Uterus (tissue), 4 donors: ENCODE results near the gene ZCRB1. TPM values are rescaled to one million over a fixed set of nuclear protein-coding genes. Genes with fewer than 3 reads are reported as not detected.

Experiments used
- DNase-seq, 2 donors: peaks; one replicate each; pipeline ENCODE4 v3.0.0-alpha.2; 2019 to 2020
- H3K27ac ChIP-seq, 2 donors: fragments of 200-600 bp; sonication (generic); 1 replicate in 1 of 2; 2 replicates in 1 of 2; pipeline ENCODE4 v1.5.1; 2016 to 2018
- H3K27me3 ChIP-seq, 2 donors: fragments of 200-600 bp; sonication (generic); one replicate each; pipeline ENCODE4 v1.5.1; 2018 to 2019; ENCODE audit warnings: control low read depth in 1 of 2
- H3K36me3 ChIP-seq, 2 donors: fragments of 200-600 bp; sonication (generic); one replicate each; pipeline ENCODE4 v1.5.1; 2019; ENCODE audit warnings: control low read depth in 1 of 2
- H3K4me1 ChIP-seq, 2 donors: fragments of 200-600 bp; sonication (generic); one replicate each; pipeline ENCODE4 v1.5.1; 2018 to 2019; ENCODE audit warnings: control low read depth in 1 of 2
- H3K4me3 ChIP-seq, 2 donors: fragments of 200-600 bp; sonication (generic); 1 replicate in 1 of 2; 2 replicates in 1 of 2; pipeline ENCODE4 v1.5.1; 2018 to 2019; ENCODE audit warnings: mild to moderate bottlenecking in 1 of 2
- H3K9me3 ChIP-seq, 2 donors: fragments of 200-600 bp; sonication (generic); one replicate each; pipeline ENCODE4 v1.5.1; 2019; ENCODE audit warnings: control low read depth in 1 of 2
- CTCF ChIP-seq, 4 experiments: fragments of 200-600 bp in 2 of 4; fragments of 450-650 bp in 2 of 4; sonication (generic) in 2 of 4; IDR thresholded peaks; one replicate each; pipeline ENCODE4 v1.5.1; 2016 to 2019; ENCODE audit warnings: antibody characterized with exemption in 4 of 4, mild to moderate bottlenecking in 2 of 4, moderate library complexity in 1 of 4
- POLR2A ChIP-seq, 2 donors: fragments of 450-650 bp; IDR thresholded peaks; one replicate each; pipeline ENCODE4 v1.6.1; 2016; ENCODE audit warnings: antibody characterized with exemption in 2 of 2, mild to moderate bottlenecking in 1 of 2, moderate library complexity in 1 of 2
- intact Hi-C: fragments of 100-400 bp; cut with DNase I; formaldehyde crosslinking; loops from one replicate; pipeline ENCODE4 v1.15.1; 2023; ENCODE audit warnings: low total_unique reads
- total RNA-seq, 4 donors: library from RNA; depleted of rRNA in 3 of 4; stranded (reverse); fragments of >200 nt in 3 of 4; gene quantifications; one replicate each; pipeline versions ENCODE4 v1.1.0 to v1.2.4, GENCODE V29; 2014 to 2023
- donor health status: DM: yes; HTN: yes; CAD: no.

Gene ZCRB1
- total RNA-seq, 4 donors from 2014 or later: 19.8 to 44.1 (median 29.4) TPM

GRCh38 chr12:42273706-42274105 is 52.2 kb downstream of the ZCRB1 start:
- no peak for DNase-seq
- Histone ChIP-seq H3K4me3 (no peak overlapping the region), H3K4me1 (no peaks in the 10 kb centered on the region), H3K9me3 (no peaks in the 10 kb centered on the region), H3K27me3 (no peaks in the 10 kb centered on the region), H3K36me3 (no peaks in the 10 kb centered on the region), H3K27ac (no peak overlapping the region)
- no peak for TF ChIP-seq CTCF (IDR thresholded peaks at IDR 0.05)
- no peak for TF ChIP-seq POLR2A (IDR thresholded peaks at IDR 0.05)
- intact Hi-C loops: no loop called here

- DNase-seq: no peak
- Histone ChIP-seq H3K27ac (no peak overlapping the region), H3K4me1 (no peaks in the 10 kb centered on the region), H3K9me3 (no peaks in the 10 kb centered on the region), H3K36me3 (no peaks in the 10 kb centered on the region), H3K27me3 (no peaks in the 10 kb centered on the region), H3K4me3 (no peak overlapping the region)
- intact Hi-C loops: no loop called here
- TF ChIP-seq CTCF (IDR thresholded peaks at IDR 0.05) (no peak), POLR2A (IDR thresholded peaks at IDR 0.05) (no peak)
These were observed 55.3 kb downstream of the ZCRB1 start for GRCh38 chr12:42270596-42270995.

GRCh38 chr12:42267413-42268190 is 58.3 kb downstream of the ZCRB1 start:
- no peaks in the 10 kb centered on the region for H3K27me3 ChIP-seq
- no peak for TF ChIP-seq POLR2A (IDR thresholded peaks at IDR 0.05)
- no peak for TF ChIP-seq CTCF (IDR thresholded peaks at IDR 0.05)
- no peaks in the 10 kb centered on the region for H3K36me3 ChIP-seq
- H3K4me1 ChIP-seq: no peaks in the 10 kb centered on the region
- H3K4me3 ChIP-seq: no peak overlapping the region
- intact Hi-C loops: no loop called here
- DNase-seq: no peak
- H3K9me3 ChIP-seq: no peaks in the 10 kb centered on the region
- H3K27ac ChIP-seq: no peak overlapping the region

- no peaks in the 10 kb centered on the region for H3K9me3 ChIP-seq
- no peaks in the 10 kb centered on the region for H3K4me1 ChIP-seq
- TF ChIP-seq CTCF (IDR thresholded peaks at IDR 0.05) (no peak), POLR2A (IDR thresholded peaks at IDR 0.05) (no peak)
- DNase-seq: no peak
- no peaks in the 10 kb centered on the region for H3K36me3 ChIP-seq
- intact Hi-C loops: no loop called here
- no peak overlapping the region for H3K4me3 ChIP-seq
- H3K27ac ChIP-seq: no peak overlapping the region
- no peaks in the 10 kb centered on the region for H3K27me3 ChIP-seq
These were observed 59.2 kb downstream of the ZCRB1 start for GRCh38 chr12:42266579-42267230.

GRCh38 chr12:42262271-42262670 is 63.6 kb downstream of the ZCRB1 start:
- TF ChIP-seq CTCF (IDR thresholded peaks at IDR 0.05) (no peak), POLR2A (IDR thresholded peaks at IDR 0.05) (no peak)
- H3K4me3 ChIP-seq: no peak overlapping the region
- H3K36me3 ChIP-seq: no peaks in the 10 kb centered on the region
- H3K27ac ChIP-seq: no peak overlapping the region
- no peak for DNase-seq
- no peaks in the 10 kb centered on the region for H3K9me3 ChIP-seq
- intact Hi-C loops: no loop called here
- H3K27me3 ChIP-seq: no peaks in the 10 kb centered on the region
- H3K4me1 ChIP-seq: no peaks in the 10 kb centered on the region
